ENCODE results near the gene JAG1. TPM values are rescaled to one million over a fixed set of nuclear protein-coding genes. Genes with fewer than 3 reads are reported as not detected.

JAG1 gene
- total and polyA plus RNA-seq, 9 of the 15 experiments (the other 6 are each of a cell fraction or from before 2014, with no cell fraction given): 0.04 to 0.40 (median 0.07) TPM

- TF ChIP-seq PHF8 (IDR thresholded peaks at IDR 0.05; ENCODE audit: borderline replicate concordance, low read length): no peak
- TF ChIP-seq KAT7 (CRISPR knock-in tag; IDR thresholded peaks at IDR 0.05; ENCODE audit: borderline replicate concordance): no peak
- no peak for TF ChIP-seq ZNF592 (IDR thresholded peaks at IDR 0.05)
- TF ChIP-seq ZBTB1 (CRISPR knock-in tag; IDR thresholded peaks at IDR 0.05; ENCODE audit: borderline replicate concordance, low read depth): peak; percentile 98
- TF ChIP-seq COPS2 (conservative IDR thresholded peaks at IDR 0.05): no peak
- TF ChIP-seq ZNF780A (CRISPR knock-in tag; IDR thresholded peaks at IDR 0.05): no peak
- no peak for TF ChIP-seq ADNP (tag; IDR thresholded peaks at IDR 0.05)
- no peak for TF ChIP-seq GTF2A2 (tag; IDR thresholded peaks at IDR 0.05)
- 0 out of 2 replicates have a peak, but pooled peaks have one; percentile 26 for TF ChIP-seq L3MBTL2 (IDR thresholded peaks at IDR 0.05)
Measured at GRCh38 chr20:10672624-10673127, 1.1 kb downstream of the JAG1 start (continued).

Data from K562 (cell line).